PC-3 (cell line): ENCODE data around the gene ECHDC1. TPM values are rescaled to one million over a fixed set of nuclear protein-coding genes. Genes with fewer than 3 reads are reported as not detected.
A peak's percentile ranks its signal among the peaks of the same experiment; 100 is the strongest.

Experiments used
- ATAC-seq: fragments of 200-7000 bp; cut with Tn5 transposase; 2 replicates; pipeline ENCODE4 v1.9.1; 2020; ENCODE audit warnings: mild to moderate bottlenecking, moderate library complexity
- BruUV-seq: library from RNA; stranded (reverse); fragments of 400-500 nt; replicated peaks from 2 replicates; lab custom pipeline; 2021; lab: Mats Ljungman, UMichigan
- CTCF ChIA-PET: fragments of 300-600 bp; sonication (Branson Sonifier 250); formaldehyde crosslinking; loops from one replicate; lab custom pipeline; 2022; ENCODE audit warnings: antibody characterized with exemption; lab: Charles Lee
- POLR2A ChIA-PET: fragments of 300-600 bp; sonication (Branson Sonifier 250); formaldehyde crosslinking; loops from one replicate; lab custom pipeline; 2022; ENCODE audit warnings: antibody characterized with exemption; ENCODE audit not compliant: unreplicated experiment; lab: Charles Lee
- DNase-seq: peaks from one replicate; pipeline ENCODE4 v3.0.0-alpha.2; 2015
- H2AFZ ChIP-seq: fragments of 300-600 bp; sonication (generic); 2 replicates; pipeline ENCODE4 v1.6.0; 2016; ENCODE audit warnings: antibody characterized with exemption, low read length
- H3F3A ChIP-seq: fragments of 300-600 bp; sonication (generic); one replicate; pipeline ENCODE4 v1.6.0; 2017; ENCODE audit warnings: antibody characterized with exemption, low read length, control low read depth, mild to moderate bottlenecking; ENCODE audit not compliant: unreplicated experiment
- H3K27ac ChIP-seq: fragments of 300-600 bp; sonication (generic); 2 replicates; pipeline ENCODE4 v1.5.1; 2016; ENCODE audit warnings: mild to moderate bottlenecking, low read length
- H3K27me3 ChIP-seq: fragments of 300-600 bp; sonication (generic); 2 replicates; pipeline ENCODE4 v1.6.1; 2016; ENCODE audit warnings: low read length, mixed read lengths
- H3K36me3 ChIP-seq: fragments of 300-600 bp; sonication (generic); 2 replicates; pipeline ENCODE4 v1.6.1; 2016; ENCODE audit warnings: low read depth, mixed run types, low read length, mixed read lengths
- H3K4me1 ChIP-seq: fragments of 300-600 bp; sonication (generic); 2 replicates; pipeline ENCODE4 v1.5.1; 2016; ENCODE audit warnings: low read length; ENCODE audit not compliant: insufficient read depth
- H3K4me2 ChIP-seq: fragments of 300-600 bp; sonication (generic); 2 replicates; pipeline ENCODE4 v1.6.0; 2016; ENCODE audit warnings: low read length
- H3K4me3 ChIP-seq: fragments of 300-600 bp; sonication (generic); 2 replicates; pipeline ENCODE4 v1.5.1; 2016; ENCODE audit warnings: mild to moderate bottlenecking, low read length, mixed read lengths
- H3K79me2 ChIP-seq: fragments of 300-600 bp; sonication (generic); 2 replicates; pipeline ENCODE4 v1.6.1; 2017; ENCODE audit warnings: low read length, mixed read lengths
- H3K9ac ChIP-seq: fragments of 300-600 bp; sonication (generic); 2 replicates; pipeline ENCODE4 v1.6.0; 2016; ENCODE audit warnings: mild to moderate bottlenecking, low read length
- H3K9me2 ChIP-seq: fragments of 300-600 bp; sonication (generic); replicated peaks from 2 replicates; pipeline ENCODE4 v1.6.1; 2016; ENCODE audit warnings: mixed run types, low read length, mixed read lengths
- H3K9me3 ChIP-seq: fragments of 300-600 bp; sonication (generic); 2 replicates; pipeline ENCODE4 v1.6.1; 2016; ENCODE audit warnings: low read length, mixed read lengths
- H4K20me1 ChIP-seq: fragments of 300-600 bp; sonication (generic); 2 replicates; pipeline ENCODE4 v1.6.1; 2016; ENCODE audit warnings: low read length, mixed read lengths
- CTCF ChIP-seq: fragments of 300-600 bp; sonication (generic); conservative IDR thresholded peaks from 2 replicates; pipeline ENCODE4 v1.5.1; 2017; ENCODE audit warnings: antibody characterized with exemption, low read depth, mild to moderate bottlenecking, low read length
- EZH2 ChIP-seq: fragments of 300-600 bp; sonication (generic); IDR thresholded peaks from one replicate; pipeline ENCODE4 v1.6.1; 2017; ENCODE audit warnings: antibody characterized with exemption, mild to moderate bottlenecking, low read length; ENCODE audit not compliant: unreplicated experiment
- EZH2phosphoT487 ChIP-seq: fragments of 300-600 bp; sonication (generic); IDR thresholded peaks from 2 replicates; pipeline ENCODE4 v1.6.1; 2018; ENCODE audit warnings: mild to moderate bottlenecking, antibody characterized with exemption, low read length, borderline replicate concordance
- intact Hi-C: fragments of 100-400 bp; cut with micrococcal nuclease; formaldehyde crosslinking; loops from 2 replicates; pipeline ENCODE4 v1.9.0; 2023
- total RNA-seq: library from RNA; depleted of rRNA; stranded (reverse); fragments of >200 nt; gene quantifications from 2 replicates; pipeline ENCODE4 v1.2.3, GENCODE V29; 2014

ECHDC1 gene
- total RNA-seq, 1 experiment from 2014 or later: 34.5 TPM

GRCh38 chr6:127343809-127344659 lies 625 bp upstream of the ECHDC1 start:
- Histone ChIP-seq H3K9me3 (no peaks in the 10 kb centered on the region), H3K27ac (peak overlapping the region; percentile 80), H2AFZ (peak overlapping the region; percentile 90), H3K4me1 (peaks cover 58% of the 10 kb centered on the region), H3K79me2 (peaks cover 69% of the 10 kb centered on the region), H4K20me1 (0 out of 2 replicates have a peak, but pooled peaks cover 6% of the 10 kb centered on the region), H3K9ac (peak overlapping the region; percentile 94), H3K4me3 (peak overlapping the region; percentile 94), H3K4me2 (peak overlapping the region; percentile 96), H3K27me3 (no peaks in the 10 kb centered on the region), H3K36me3 (no peaks in the 10 kb centered on the region), H3K9me2 (no peaks in the 10 kb centered on the region), H3F3A (no peaks in the 10 kb centered on the region)
- DNase-seq: peak; percentile 19
- intact Hi-C loops: loop anchor here (2.0 kb wide), 2 partner anchors 41 to 77 kb away; no protein-coding TSS in a partner anchor
- BruUV-seq: no TSS peak
- ChIA-PET POLR2A (interaction anchor here (0.6 kb wide), 1 partner anchor 18 kb away, joined by 6 read pairs; no protein-coding TSS in a partner anchor), CTCF (interaction anchor here (0.5 to 0.6 kb wide), 2 partner anchors 79 to 195 kb away, joined by 3 to 5 read pairs; no protein-coding TSS in a partner anchor)
- no peak for TF ChIP-seq EZH2phosphoT487
- TF ChIP-seq EZH2: no peak
- TF ChIP-seq CTCF: no peak
- ATAC-seq: no peak

- peak overlapping the region; percentile 80 for H3K27ac ChIP-seq
- TF ChIP-seq EZH2phosphoT487: no peak
- 0 out of 2 replicates have a peak, but pooled peaks cover 6% of the 10 kb centered on the region for H4K20me1 ChIP-seq
- peaks cover 52% of the 10 kb centered on the region for H3K4me1 ChIP-seq
- CTCF ChIA-PET: no interaction called here
- H3K79me2 ChIP-seq: peaks cover 79% of the 10 kb centered on the region
- DNase-seq: peak; percentile 29
- H3K9ac ChIP-seq: peak overlapping the region; percentile 94
- no peaks in the 10 kb centered on the region for H3K27me3 ChIP-seq
- intact Hi-C loops: loop anchor here (2.0 kb wide), 2 partner anchors 40 to 78 kb away; no protein-coding TSS in a partner anchor
- BruUV-seq: TSS peak; percentile 49
- H3F3A ChIP-seq: no peaks in the 10 kb centered on the region
- no peaks in the 10 kb centered on the region for H3K9me2 ChIP-seq
- H3K4me3 ChIP-seq: peak overlapping the region; percentile 94
- H3K36me3 ChIP-seq: no peaks in the 10 kb centered on the region
- no peaks in the 10 kb centered on the region for H3K9me3 ChIP-seq
- peak overlapping the region; percentile 90 for H2AFZ ChIP-seq
- POLR2A ChIA-PET: no interaction called here
- ATAC-seq: peak; percentile 23
- H3K4me2 ChIP-seq: peak overlapping the region; percentile 96
Measured at GRCh38 chr6:127342296-127342945, 988 bp downstream of the ECHDC1 start.

GRCh38 chr6:127341471-127342202 lies 1.8 kb downstream of the ECHDC1 start:
- intact Hi-C loops: loop anchor here (2.0 kb wide), 2 partner anchors 39 to 79 kb away; no protein-coding TSS in a partner anchor
- Histone ChIP-seq H3K27me3 (no peaks in the 10 kb centered on the region), H3K4me2 (peak overlapping the region; percentile 96), H3K4me3 (peak overlapping the region; percentile 94), H3K4me1 (peaks cover 45% of the 10 kb centered on the region), H3K9me2 (no peaks in the 10 kb centered on the region), H3F3A (no peaks in the 10 kb centered on the region), H3K27ac (0 out of 2 replicates have a peak overlapping the region, but pooled peaks have one; percentile 80), H3K9me3 (no peaks in the 10 kb centered on the region), H4K20me1 (0 out of 2 replicates have a peak, but pooled peaks cover 6% of the 10 kb centered on the region), H3K79me2 (peaks cover 86% of the 10 kb centered on the region), H3K9ac (peak overlapping the region; percentile 94; the same call in 1 of the 2 replicates), H2AFZ (no peak overlapping the region; the same call in 1 of the 2 replicates), H3K36me3 (no peaks in the 10 kb centered on the region)
- CTCF ChIA-PET: no interaction called here
- POLR2A ChIA-PET: interaction anchor here (0.6 kb wide), 1 partner anchor 73 kb away, joined by 3 read pairs; no protein-coding TSS in a partner anchor
- DNase-seq (peak; percentile 16), ATAC-seq (no peak)
- TF ChIP-seq EZH2phosphoT487: no peak
- TF ChIP-seq EZH2: no peak
- no peak for TF ChIP-seq CTCF
- no TSS peak for BruUV-seq
